Psoas muscle (tissue), 8 donors: ENCODE data around the gene AURKAIP1. TPM values are rescaled to one million over a fixed set of nuclear protein-coding genes. Genes with fewer than 3 reads are reported as not detected.
A peak's percentile ranks its signal among the peaks of the same experiment; 100 is the strongest.

Experiments
- ATAC-seq, 4 donors: fragments of 200-7000 bp; cut with Tn5 transposase; one replicate each; pipeline ENCODE4 v1.9.1; 2020; ENCODE audit warnings: moderate library complexity in 3 of 4, mild to moderate bottlenecking in 2 of 4
- DNase-seq, 2 donors: peaks; one replicate each; pipeline ENCODE4 v3.0.0-alpha.2; 2020
- H3K27ac ChIP-seq: fragments of 200-600 bp; one replicate; pipeline ENCODE4 v1.8.0; 2022
- H3K27me3 ChIP-seq, 3 donors: fragments of 200-600 bp in 1 of 3; one replicate each; pipeline versions ENCODE4 v1.6.1 to v1.8.0; 2013 to 2022; ENCODE audit warnings: low read length in 2 of 3, mild to moderate bottlenecking in 2 of 3, moderate library complexity in 1 of 3; ENCODE audit not compliant: insufficient read depth in 3 of 3
- H3K36me3 ChIP-seq, 2 donors: fragments of 200-600 bp in 1 of 2; one replicate each; pipeline versions ENCODE4 v1.6.1 to v1.8.0; 2013 to 2022; ENCODE audit warnings: low read depth in 1 of 2, mild to moderate bottlenecking in 1 of 2, moderate library complexity in 1 of 2; ENCODE audit not compliant: insufficient read depth in 1 of 2
- H3K4me1 ChIP-seq: fragments of 200-600 bp; one replicate; pipeline ENCODE4 v1.8.0; 2022
- H3K4me3 ChIP-seq: fragments of 200-600 bp; one replicate; pipeline ENCODE4 v1.8.0; 2022; ENCODE audit warnings: mild to moderate bottlenecking
- H3K9me3 ChIP-seq: fragments of 200-600 bp; one replicate; pipeline ENCODE4 v1.8.0; 2022
- CTCF ChIP-seq: fragments of 200-600 bp; IDR thresholded peaks from one replicate; pipeline ENCODE4 v1.8.0; 2022; ENCODE audit warnings: antibody characterized with exemption
- WGBS, 3 donors: extraction: QIAGEN DNeasy Blood & Tissue Kit; methylation state at CpG; one replicate each; pipeline versions ENCODE4 v1.1.6 to v1.1.7; 2013; 5-methylcytosine and 5-hydroxymethylcytosine counted together
- intact Hi-C, 2 donors: fragments of 100-400 bp; cut with DNase I; formaldehyde crosslinking; loops; one replicate each; pipeline versions ENCODE4 v1.11.0 to v1.14.2; 2022
- polyA plus RNA-seq, 3 donors: library from polyadenylated mRNA; stranded (reverse); fragments of 200-250 nt; gene quantifications; one replicate each; pipeline ENCODE4 v1.2.3, GENCODE V29; 2013
- total RNA-seq, 4 donors: library from RNA; stranded (reverse); fragmentation: NEBNext Ultra II Directional in 2 of 4; extraction: Animal tissue kit (Norgen Biotek cat#: 25700) in 2 of 4; gene quantifications; one replicate each; pipeline versions ENCODE4 v1.2.1 to v1.2.4, GENCODE V29; 2021 to 2023
- donor health status: healthy with polysubstance abuse.
- donor health status: DM: no; HTN: no; CAD: no; lungs with moderate emphysema.
- donor health status: Bipolar disorder and iron deficiency.
- donor health status: healthy.
- donor health status: DM: yes; HTN: yes; CAD: no.
- donor health status: DM: no; HTN: no; CAD: no.
- donor health status: DM: no; HTN: no; CAD: no.
- donor health status: DM: yes; HTN: yes; CAD: no.

The AURKAIP1 gene
- total and polyA plus RNA-seq, 7 donors = 180 to 534 (median 194) TPM

GRCh38 chr1:1338278-1338677 lies 36.7 kb downstream of the AURKAIP1 start:
- Histone ChIP-seq H3K36me3 (peaks cover 6 to 61% of the 10 kb centered on the region in 2 donors), H3K4me1 (peaks cover 17% of the 10 kb centered on the region), H3K27ac (no peak overlapping the region), H3K9me3 (no peaks in the 10 kb centered on the region), H3K4me3 (no peak overlapping the region), H3K27me3 (no peaks in the 10 kb centered on the region)
- no peak for ATAC-seq
- no peak for DNase-seq
- intact Hi-C loops = no loop called here
- TF ChIP-seq CTCF = no peak
- 91 to 95% (median 94%) methylated on average over 30 to 36 of the region's 36 CpGs for WGBS, 3 donors

GRCh38 chr1:1337793-1338147 lies 37.2 kb downstream of the AURKAIP1 start:
- Histone ChIP-seq H3K27me3 (no peaks in the 10 kb centered on the region), H3K9me3 (no peaks in the 10 kb centered on the region), H3K4me3 (no peak overlapping the region), H3K4me1 (peaks cover 18% of the 10 kb centered on the region), H3K27ac (no peak overlapping the region), H3K36me3 (peaks cover 6 to 61% of the 10 kb centered on the region in 2 donors)
- intact Hi-C loops = no loop called here
- ATAC-seq (peak in 2 of 4 donors; percentile 24 to 39), DNase-seq (no peak)
- TF ChIP-seq CTCF = no peak
- 81 to 95% (median 86%) methylated on average over 10 to 18 of the region's 18 CpGs for WGBS, 3 donors

- Histone ChIP-seq H3K4me1 (peaks cover 13% of the 10 kb centered on the region), H3K27me3 (no peaks in the 10 kb centered on the region), H3K36me3 (peaks cover 6 to 61% of the 10 kb centered on the region in 2 donors), H3K27ac (no peak overlapping the region), H3K4me3 (no peak overlapping the region), H3K9me3 (no peaks in the 10 kb centered on the region)
- intact Hi-C loops = no loop called here
- no peak for TF ChIP-seq CTCF
- DNase-seq (no peak), ATAC-seq (no peak)
- 93 to 95% (median 94%) methylated on average over 31 to 32 of the region's 32 CpGs for WGBS, 3 donors
Measured at GRCh38 chr1:1336931-1337792, 37.8 kb downstream of the AURKAIP1 start.

- Histone ChIP-seq H3K4me3 (no peak overlapping the region), H3K36me3 (peaks cover 6 to 57% of the 10 kb centered on the region in 2 donors), H3K27ac (no peak overlapping the region), H3K4me1 (peaks cover 13% of the 10 kb centered on the region), H3K27me3 (no peaks in the 10 kb centered on the region), H3K9me3 (no peaks in the 10 kb centered on the region)
- no peak for TF ChIP-seq CTCF
- intact Hi-C loops = no loop called here
- no peak for DNase-seq
- ATAC-seq = no peak
- WGBS, 3 donors = 90 to 92% (median 90%) methylated on average over 18 to 26 of the region's 26 CpGs
Measured at GRCh38 chr1:1336446-1336845, 38.6 kb downstream of the AURKAIP1 start.
